ENCODE data around the gene MUC2.

MUC2 gene

GRCh38 chr11:1088927-1089737 is 14.5 kb downstream of the MUC2 start:
- no peak for ATAC-seq

DNA sequence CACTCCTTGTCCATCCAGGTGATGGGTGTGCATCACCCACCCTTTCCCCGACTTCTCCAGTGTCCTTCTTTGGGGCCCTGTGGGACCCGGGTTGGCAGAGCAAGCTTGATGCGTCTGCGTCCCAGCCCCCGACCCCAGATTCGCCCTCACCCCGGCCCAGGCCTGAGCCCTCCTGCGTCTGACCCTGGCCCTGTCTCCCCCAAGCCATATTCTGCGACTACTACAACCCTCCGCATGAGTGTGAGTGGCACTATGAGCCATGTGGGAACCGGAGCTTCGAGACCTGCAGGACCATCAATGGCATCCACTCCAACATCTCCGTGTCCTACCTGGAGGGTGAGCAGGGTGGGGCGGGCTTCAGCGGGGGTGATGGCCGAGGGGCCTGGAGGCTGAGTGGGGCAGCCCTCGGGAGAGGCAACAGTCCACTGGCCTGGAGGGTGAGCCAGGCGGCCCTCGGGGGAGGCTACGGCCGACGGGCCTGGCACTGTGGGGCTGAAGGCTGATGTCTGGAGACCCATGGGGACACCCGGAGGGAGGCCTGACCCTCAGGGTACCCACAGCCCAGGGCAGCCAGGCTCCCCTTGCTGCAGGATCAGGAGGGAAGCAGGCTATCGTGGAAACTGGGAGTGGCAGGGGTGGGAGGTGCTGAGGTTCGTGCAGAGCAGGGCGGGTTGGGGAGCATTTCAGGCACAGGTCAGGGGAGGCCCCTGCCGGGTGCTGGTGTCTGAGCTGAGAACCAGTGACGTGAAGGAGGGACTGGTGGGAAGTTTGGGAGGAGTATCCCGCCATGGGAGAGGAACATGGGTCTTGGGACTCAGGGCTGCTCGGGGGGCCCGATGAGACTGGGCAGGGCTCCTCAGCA is 15.3 kb downstream of the MUC2 start:
- ATAC-seq, result no peak

GRCh38 chr11:1090600-1091331 is 16.1 kb downstream of the MUC2 start:
- ATAC-seq, result no peak

DNA sequence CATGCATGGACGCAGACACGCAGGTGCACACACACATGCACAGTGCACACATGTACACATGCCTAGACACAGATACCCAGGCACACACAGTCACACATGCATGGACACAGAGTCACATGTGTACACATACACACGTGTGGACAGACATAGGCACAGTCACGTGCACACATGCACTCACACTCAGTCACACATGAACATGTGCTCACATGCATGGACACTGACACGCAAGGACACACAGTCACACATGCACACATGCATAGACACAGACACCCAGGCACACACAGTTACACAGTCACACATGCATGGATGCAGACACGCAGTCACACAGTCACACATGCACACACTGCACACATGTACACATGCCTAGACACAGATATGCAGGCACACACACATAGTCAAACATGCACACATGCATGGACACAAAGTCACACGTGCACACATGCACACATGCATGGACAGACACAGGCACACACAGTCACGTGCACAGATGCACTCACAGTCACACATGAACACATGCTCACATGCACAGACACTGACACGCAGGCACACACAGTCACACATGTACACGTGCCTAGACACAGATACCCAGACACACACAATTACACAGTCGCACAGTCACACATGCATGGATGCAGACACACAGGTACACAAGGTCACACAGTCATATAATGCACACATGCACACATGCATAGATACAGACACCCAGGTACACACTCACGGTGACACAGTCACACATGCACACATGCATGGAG is 16.8 kb downstream of the MUC2 start:
- no peak for ATAC-seq

DNA sequence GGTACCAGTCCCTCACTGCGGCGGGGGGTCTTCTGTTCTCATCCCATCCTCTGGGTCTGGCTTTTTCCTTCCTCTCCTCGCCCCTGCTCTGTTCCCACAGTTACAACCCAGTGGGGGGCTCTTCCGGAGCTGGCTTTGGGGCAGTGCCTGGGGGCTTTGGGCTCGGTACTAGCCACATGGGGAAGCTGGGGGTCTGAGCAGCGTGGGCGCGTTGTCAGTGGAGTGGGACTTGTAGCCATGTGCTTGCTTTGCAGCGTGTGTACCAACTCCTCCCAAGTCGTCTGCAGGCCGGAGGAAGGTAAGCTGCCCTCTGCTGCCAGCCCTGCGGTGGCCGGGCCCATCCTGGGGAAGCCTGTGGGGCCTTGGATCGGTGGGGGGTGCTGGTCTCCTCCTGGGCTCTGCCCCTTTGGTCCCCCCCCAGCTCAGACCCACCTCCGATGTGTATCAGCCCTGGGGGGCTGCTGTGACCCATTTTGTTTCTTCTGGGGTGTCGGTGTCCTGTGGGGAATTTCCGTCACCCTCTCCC is 17.5 kb downstream of the MUC2 start:
- ATAC-seq, result no peak

DNA sequence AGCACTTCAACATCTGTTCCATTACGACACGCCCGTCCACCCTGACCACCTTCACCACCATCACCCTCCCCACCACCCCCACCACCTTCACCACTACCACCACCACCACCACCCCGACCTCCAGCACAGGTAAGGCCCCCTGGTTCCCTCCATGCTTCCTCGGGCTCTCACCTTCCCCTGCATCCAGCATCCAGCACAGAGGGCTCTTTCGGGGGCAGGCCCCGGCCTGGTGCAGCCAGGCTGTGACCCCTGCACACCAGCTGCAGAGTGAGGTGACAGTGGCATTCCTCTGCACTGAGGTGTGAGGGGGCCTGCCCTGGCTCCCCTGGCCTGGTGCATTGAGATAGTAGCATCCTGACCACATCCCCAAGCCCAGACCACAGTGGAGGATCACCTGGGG is 18.2 kb downstream of the MUC2 start:
- no peak for ATAC-seq

DNA sequence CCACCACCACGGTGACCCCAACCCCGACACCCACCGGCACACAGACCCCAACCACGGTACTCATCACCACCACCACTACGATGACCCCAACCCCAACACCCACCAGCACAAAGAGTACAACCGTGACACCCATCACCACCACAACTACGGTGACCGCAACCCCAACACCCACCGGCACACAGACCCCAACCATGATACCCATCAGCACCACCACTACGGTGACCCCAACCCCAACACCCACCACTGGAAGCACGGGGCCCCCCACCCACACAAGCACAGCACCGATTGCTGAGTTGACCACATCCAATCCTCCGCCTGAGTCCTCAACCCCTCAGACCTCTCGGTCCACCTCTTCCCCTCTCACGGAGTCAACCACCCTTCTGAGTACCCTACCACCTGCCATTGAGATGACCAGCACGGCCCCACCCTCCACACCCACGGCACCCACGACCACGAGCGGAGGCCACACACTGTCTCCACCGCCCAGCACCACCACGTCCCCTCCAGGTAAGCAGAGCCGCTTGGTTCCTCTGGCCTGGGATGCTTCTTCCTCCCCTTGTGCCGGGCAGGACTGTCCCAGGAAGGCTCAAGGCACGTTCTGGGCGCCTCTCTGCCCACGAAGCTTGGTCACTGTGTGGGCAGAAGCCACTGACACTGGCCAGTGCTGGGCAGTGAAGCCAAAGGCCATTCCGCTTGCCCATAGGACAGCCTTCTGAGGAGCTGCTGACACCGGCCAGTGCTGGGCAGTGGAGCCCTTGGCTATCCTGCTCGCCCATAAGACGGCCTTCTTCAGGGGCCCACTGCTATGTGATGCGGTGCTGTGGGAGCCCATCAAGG is 25.1 kb downstream of the MUC2 start:
- no peak for ATAC-seq

DNA sequence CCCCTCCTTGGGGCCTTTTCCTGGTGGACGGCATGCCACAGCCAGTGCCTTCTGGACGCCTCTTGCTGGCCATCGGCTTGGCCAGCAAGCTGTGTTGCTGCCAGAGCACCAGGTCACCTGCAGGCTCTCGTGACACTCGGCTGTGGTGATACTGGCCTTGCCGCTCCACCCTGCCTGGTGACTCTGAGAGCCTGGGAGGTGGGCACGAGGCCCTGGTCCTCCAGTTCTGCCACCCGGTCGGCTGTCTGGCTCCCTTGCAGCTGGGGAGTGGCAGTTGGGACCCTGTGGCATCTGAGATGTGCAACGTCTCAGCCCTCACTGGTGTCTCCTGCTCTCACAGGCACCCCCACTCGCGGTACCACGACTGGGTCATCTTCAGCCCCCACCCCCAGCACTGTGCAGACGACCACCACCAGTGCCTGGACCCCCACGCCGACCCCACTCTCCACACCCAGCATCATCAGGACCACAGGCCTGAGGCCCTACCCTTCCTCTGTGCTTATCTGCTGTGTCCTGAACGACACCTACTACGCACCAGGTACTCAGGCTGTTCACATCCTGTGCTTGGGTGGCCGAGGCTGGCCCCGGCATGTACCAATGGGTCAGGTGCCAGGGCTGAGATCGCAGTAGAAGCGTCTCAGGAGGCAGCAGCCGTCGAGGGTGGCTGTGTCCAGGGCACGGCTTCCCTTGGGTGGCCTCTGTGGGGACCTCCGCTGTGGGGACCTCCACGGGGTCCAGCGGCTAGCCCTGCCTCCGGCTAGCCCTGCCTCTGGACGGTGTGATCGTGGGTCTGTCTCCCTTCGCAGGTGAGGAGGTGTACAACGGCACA is 26.0 kb downstream of the MUC2 start:
- ATAC-seq, result no peak

DNA sequence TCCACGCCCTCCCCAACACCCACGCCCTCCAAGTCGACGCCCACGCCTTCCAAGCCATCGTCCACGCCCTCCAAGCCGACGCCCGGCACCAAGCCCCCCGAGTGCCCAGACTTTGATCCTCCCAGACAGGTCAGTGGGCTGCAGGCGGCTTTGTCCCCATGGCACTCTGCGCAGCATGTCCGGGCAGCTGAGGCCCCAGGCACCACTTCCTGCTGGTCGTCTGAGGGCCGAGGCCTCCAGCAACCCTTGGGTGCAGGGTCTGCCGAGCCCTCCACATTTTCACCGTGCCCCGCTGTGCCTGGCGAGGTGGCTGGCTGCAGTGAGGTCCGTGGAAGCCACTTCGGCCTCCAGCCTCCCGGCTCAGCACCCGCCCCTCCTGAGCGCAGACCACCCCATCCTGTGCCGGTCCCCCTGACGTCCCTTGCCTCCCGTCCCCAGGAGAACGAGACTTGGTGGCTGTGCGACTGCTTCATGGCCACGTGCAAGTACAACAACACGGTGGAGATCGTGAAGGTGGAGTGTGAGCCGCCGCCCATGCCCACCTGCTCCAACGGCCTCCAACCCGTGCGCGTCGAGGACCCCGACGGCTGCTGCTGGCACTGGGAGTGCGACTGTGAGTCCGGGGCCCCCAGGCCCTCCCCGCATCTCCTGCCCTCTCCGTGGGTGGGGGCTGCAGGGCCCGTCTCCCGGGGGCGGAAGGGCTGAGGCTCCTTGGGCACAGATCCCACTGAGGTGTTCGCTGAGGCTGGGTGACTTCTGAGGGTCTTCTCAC is 26.8 kb downstream of the MUC2 start:
- ATAC-seq, result no peak

DNA sequence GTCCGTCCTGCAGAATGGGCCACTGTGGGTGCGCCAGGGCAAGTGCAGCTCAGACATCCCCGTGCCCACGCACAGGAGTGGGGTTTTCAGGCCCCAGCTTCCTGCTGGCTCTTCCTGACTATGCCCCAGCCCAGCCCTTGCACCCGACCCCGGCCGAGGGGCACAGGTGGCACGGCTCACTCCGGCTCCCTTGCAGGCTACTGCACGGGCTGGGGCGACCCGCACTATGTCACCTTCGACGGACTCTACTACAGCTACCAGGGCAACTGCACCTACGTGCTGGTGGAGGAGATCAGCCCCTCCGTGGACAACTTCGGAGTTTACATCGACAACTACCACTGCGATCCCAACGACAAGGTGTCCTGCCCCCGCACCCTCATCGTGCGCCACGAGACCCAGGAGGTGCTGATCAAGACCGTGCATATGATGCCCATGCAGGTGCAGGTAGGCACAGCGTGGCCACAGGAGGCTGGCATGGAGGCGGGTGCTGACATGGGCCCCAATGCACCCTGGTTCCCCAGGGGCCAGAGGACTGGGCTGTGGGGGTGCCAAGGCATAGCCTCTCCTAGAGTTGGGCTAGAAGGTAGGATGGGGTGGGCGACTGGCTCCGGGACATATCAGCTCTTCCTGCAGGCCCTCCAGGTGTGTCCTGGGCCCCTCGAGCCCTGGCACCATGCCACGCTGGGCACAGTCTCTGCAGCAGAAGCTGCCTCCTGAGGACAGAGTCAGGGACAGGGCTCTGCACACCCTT is 27.7 kb downstream of the MUC2 start:
- no peak for ATAC-seq

GRCh38 chr11:1102996-1103395 is 28.3 kb downstream of the MUC2 start:
- no peak for ATAC-seq

DNA sequence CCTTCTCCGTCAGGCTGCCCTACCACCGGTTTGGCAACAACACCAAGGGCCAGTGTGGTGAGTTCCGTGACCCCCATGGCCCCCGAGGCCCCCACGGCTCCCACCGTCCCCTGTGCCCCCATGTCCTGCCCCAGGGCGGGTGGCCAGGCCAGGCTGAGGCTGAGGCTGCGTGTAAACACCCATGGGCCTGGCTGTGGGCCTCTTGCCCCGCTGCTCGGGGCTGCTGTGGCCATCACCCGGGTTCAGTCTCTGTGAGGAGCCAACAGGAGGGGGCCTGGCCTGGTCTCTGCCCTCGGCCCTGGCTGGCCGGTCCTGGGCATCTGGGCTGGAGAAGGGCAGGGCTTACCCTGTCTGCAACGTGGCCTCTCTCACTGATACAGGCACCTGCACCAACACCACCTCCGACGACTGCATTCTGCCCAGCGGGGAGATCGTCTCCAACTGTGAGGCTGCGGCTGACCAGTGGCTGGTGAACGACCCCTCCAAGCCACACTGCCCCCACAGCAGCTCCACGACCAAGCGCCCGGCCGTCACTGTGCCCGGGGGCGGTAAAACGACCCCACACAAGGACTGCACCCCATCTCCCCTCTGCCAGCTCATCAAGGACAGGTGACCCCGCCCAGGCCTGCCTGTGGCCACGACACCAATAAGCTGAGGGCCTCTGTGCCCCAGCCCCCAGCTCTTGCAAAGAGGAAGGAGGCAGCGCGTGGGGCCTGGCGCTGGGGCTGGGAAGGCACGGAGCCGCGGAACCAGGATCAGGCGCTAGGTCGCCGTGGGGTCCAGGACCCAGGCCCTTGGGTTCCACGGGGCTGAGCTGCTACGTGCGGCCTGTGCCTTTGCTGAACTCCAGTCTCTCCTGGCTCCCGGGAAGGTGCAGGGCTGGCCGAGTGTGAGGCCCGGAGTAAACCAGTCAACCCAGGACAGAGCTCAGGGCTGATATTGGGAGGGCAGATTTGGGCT is 29.0 kb downstream of the MUC2 start:
- ATAC-seq, result no peak

DNA sequence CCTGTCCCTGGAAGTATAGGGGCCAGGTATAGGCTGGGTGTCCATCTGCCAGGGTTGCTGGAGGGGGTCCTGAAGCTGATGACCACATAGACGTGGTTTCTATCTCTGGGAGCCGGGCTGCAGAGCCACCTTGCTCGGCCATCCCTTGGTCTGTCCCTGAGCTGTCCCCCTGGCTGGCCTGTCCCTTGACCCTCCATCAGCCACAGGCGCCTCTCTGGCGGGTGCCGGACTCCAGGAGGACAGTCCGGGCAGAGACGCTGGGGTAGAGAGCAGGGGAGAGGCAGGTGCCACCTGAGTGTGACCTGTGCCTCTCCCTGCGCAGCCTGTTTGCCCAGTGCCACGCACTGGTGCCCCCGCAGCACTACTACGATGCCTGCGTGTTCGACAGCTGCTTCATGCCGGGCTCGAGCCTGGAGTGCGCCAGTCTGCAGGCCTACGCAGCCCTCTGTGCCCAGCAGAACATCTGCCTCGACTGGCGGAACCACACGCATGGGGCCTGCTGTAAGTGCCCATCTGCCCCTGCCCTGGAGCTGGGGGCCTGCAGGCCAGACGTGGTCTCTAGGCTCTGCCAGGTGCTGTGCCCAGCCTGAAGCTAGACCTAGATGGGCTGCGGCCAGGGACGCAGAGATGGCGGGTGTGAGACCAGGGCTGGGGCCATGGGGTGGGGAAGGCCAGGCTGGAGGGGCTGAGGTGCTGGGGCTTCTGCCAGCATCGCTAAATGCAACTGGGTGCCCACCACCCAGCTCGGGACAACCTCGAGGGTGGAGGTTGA is 29.9 kb downstream of the MUC2 start:
- no peak for ATAC-seq

DNA sequence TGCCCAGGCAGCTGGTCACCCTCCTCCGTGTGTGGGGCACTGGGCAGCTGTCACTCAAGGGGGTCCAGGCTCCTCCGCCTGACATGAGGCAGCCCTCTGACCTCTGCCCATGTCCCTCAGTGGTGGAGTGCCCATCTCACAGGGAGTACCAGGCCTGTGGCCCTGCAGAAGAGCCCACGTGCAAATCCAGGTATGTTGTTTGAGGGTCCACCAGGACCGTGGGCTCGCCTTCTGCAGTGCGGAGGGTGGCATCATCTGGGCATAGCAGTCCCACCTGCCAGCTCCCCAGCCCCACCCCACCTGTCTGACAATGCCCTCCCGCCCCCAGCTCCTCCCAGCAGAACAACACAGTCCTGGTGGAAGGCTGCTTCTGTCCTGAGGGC is 30.5 kb downstream of the MUC2 start:
- ATAC-seq, result no peak

DNA sequence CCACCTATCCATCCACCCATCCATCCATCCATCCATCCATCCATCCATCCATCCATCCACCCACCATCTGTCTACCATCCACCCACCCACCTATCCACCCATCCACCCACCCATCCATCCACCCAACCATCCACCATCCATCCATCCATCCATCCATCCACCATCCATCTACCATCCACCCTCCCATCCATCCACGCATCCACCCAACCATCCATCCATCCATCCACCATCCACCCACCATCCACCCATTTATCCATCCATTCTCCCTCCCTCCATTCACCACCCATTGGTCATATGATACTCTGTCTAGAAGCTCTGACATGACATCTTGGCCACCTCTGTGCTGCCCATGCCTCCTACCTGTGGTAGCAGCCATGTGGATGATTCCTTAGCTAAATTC is 31.7 kb downstream of the MUC2 start:
- ATAC-seq, result no peak

- ATAC-seq, result no peak
Observed at GRCh38 chr11:1107316-1108245, 32.9 kb downstream of the MUC2 start.
